GM23338 (cell line): Measurements from ENCODE around the gene RAB37. TPM values are rescaled to one million over a fixed set of nuclear protein-coding genes. Genes with fewer than 3 reads are reported as not detected.

Source experiments
- ATAC-seq: fragments of 200-7000 bp; cut with Tn5 transposase; 3 replicates; pipeline ENCODE4 v1.9.1; 2020
- DNase-seq: peaks from one replicate; pipeline ENCODE4 v3.0.0-alpha.2; 2015; ENCODE audit warnings: low spot score
- H2AFZ ChIP-seq: fragments of 200-600 bp; sonication (generic); 2 replicates; pipeline ENCODE4 v1.8.0; 2016; ENCODE audit warnings: antibody characterized with exemption, mild to moderate bottlenecking, moderate library complexity
- H3F3A ChIP-seq: fragments of 200-600 bp; sonication (generic); replicated peaks from 2 replicates; pipeline ENCODE4 v1.8.0; 2017; ENCODE audit warnings: antibody characterized with exemption, mixed run types, low read depth
- H3K27ac ChIP-seq: fragments of 200-600 bp; sonication (generic); 2 replicates; pipeline ENCODE4 v1.6.1; 2016; ENCODE audit warnings: low read depth
- H3K27me3 ChIP-seq: fragments of 200-600 bp; sonication (generic); 2 replicates; pipeline ENCODE4 v1.8.0; 2016; ENCODE audit warnings: mild to moderate bottlenecking, mixed run types, moderate library complexity; ENCODE audit not compliant: insufficient read depth
- H3K36me3 ChIP-seq: fragments of 200-600 bp; sonication (generic); 2 replicates; pipeline ENCODE4 v1.8.0; 2016; ENCODE audit warnings: mild to moderate bottlenecking; ENCODE audit not compliant: insufficient read depth
- H3K4me1 ChIP-seq: fragments of 200-600 bp; sonication (generic); 2 replicates; pipeline ENCODE4 v1.8.0; 2016; ENCODE audit warnings: mild to moderate bottlenecking, moderate library complexity; ENCODE audit not compliant: insufficient read depth
- H3K4me2 ChIP-seq: fragments of 200-600 bp; sonication (generic); 2 replicates; pipeline ENCODE4 v1.7.1; 2017; ENCODE audit warnings: mixed run types
- H3K4me3 ChIP-seq: fragments of 200-600 bp; sonication (generic); 2 replicates; pipeline ENCODE4 v1.6.1; 2016; ENCODE audit warnings: mixed run types
- H3K79me2 ChIP-seq: fragments of 200-600 bp; sonication (generic); replicated peaks from 2 replicates; pipeline ENCODE4 v1.8.0; 2017; ENCODE audit warnings: mild to moderate bottlenecking; ENCODE audit not compliant: insufficient read depth
- H3K9me2 ChIP-seq: fragments of 200-600 bp; sonication (generic); 2 replicates; pipeline ENCODE4 v1.8.0; 2017; ENCODE audit not compliant: insufficient read depth
- H4K20me1 ChIP-seq: fragments of 200-600 bp; sonication (generic); replicated peaks from 2 replicates; pipeline ENCODE4 v1.8.0; 2017; ENCODE audit warnings: mild to moderate bottlenecking; ENCODE audit not compliant: insufficient read depth
- H3K27ac Mint-ChIP-seq: 2 replicates; pipeline ENCODE4 v1.8.0; 2020; ENCODE audit warnings: inconsistent platforms, mild to moderate bottlenecking, moderate library complexity, mixed read lengths
- H3K27me3 Mint-ChIP-seq: 3 replicates; pipeline ENCODE4 v1.8.0; 2022; ENCODE audit warnings: low read depth, mild to moderate bottlenecking, moderate library complexity, mixed read lengths, inconsistent platforms; ENCODE audit not compliant: insufficient read depth, poor library complexity
- H3K36me3 Mint-ChIP-seq: 3 replicates; pipeline ENCODE4 v1.8.0; 2021; ENCODE audit warnings: low read depth, mild to moderate bottlenecking, inconsistent platforms, moderate library complexity, mixed read lengths
- H3K4me1 Mint-ChIP-seq: 3 replicates; pipeline ENCODE4 v1.8.0; 2020; ENCODE audit warnings: mild to moderate bottlenecking, inconsistent platforms, mixed read lengths
- H3K4me3 Mint-ChIP-seq: 3 replicates; pipeline ENCODE4 v1.8.0; 2021; ENCODE audit warnings: moderate library complexity, mild to moderate bottlenecking, inconsistent platforms, mixed read lengths
- H3K9me3 Mint-ChIP-seq: 3 replicates; pipeline ENCODE4 v1.8.0; 2020; ENCODE audit warnings: moderate library complexity, mild to moderate bottlenecking, inconsistent platforms, mixed read lengths
- CREB1 ChIP-seq: fragments of 250-450 bp; sonication (Bioruptor Pico); IDR thresholded peaks from 2 replicates; pipeline ENCODE4 v1.5.0; 2020; ENCODE audit warnings: low read depth, mild to moderate bottlenecking, moderate library complexity
- CTCF ChIP-seq, 2 experiments: fragments of 200-600 bp in 1 of 2; sonication (generic) in 1 of 2; conservative IDR thresholded peaks; 2 replicates each; pipeline versions ENCODE4 v1.5.1 to v1.6.1; 2016 to 2017; ENCODE audit warnings: antibody characterized with exemption in 2 of 2, low read depth in 2 of 2, mild to moderate bottlenecking in 2 of 2, moderate library complexity in 1 of 2
- ETS1 ChIP-seq: IDR thresholded peaks from 2 replicates; pipeline ENCODE4 v1.6.1; 2016; ENCODE audit warnings: antibody characterized with exemption
- EZH2 ChIP-seq: fragments of 200-600 bp; sonication (generic); IDR thresholded peaks from one replicate; pipeline ENCODE4 v1.8.0; 2017; ENCODE audit warnings: antibody characterized with exemption, mild to moderate bottlenecking, low read depth; ENCODE audit not compliant: unreplicated experiment
- EZH2phosphoT487 ChIP-seq: fragments of 200-600 bp; sonication (generic); IDR thresholded peaks from one replicate; pipeline ENCODE4 v1.8.1; 2018; ENCODE audit warnings: antibody characterized with exemption; ENCODE audit not compliant: unreplicated experiment
- JUNB ChIP-seq: IDR thresholded peaks from one replicate; pipeline ENCODE4 v1.6.1; 2016; ENCODE audit warnings: antibody characterized with exemption; ENCODE audit not compliant: unreplicated experiment
- NANOG ChIP-seq: IDR thresholded peaks from 2 replicates; pipeline ENCODE4 v1.6.1; 2016; ENCODE audit warnings: antibody characterized with exemption, borderline replicate concordance
- POLR2AphosphoS5 ChIP-seq: IDR thresholded peaks from 2 replicates; pipeline ENCODE4 v1.6.1; 2016; ENCODE audit warnings: antibody characterized with exemption, low read depth
- REST ChIP-seq: IDR thresholded peaks from one replicate; pipeline ENCODE4 v1.6.1; 2018; ENCODE audit warnings: antibody characterized with exemption; ENCODE audit not compliant: unreplicated experiment
- STAT1 ChIP-seq: IDR thresholded peaks from one replicate; pipeline ENCODE4 v1.6.1; 2016; ENCODE audit warnings: antibody characterized with exemption; ENCODE audit not compliant: unreplicated experiment
- ZNF114 ChIP-seq: fragments of 250-450 bp; sonication (Bioruptor Pico); IDR thresholded peaks from 2 replicates; pipeline ENCODE4 v1.5.0; 2020; ENCODE audit warnings: mild to moderate bottlenecking, moderate library complexity
- ZNF331 ChIP-seq: fragments of 250-450 bp; sonication (Bioruptor Pico); IDR thresholded peaks from 2 replicates; pipeline ENCODE4 v1.5.0; 2020; ENCODE audit warnings: low read depth, mild to moderate bottlenecking, moderate library complexity
- polyA plus RNA-seq: library from polyadenylated mRNA; unstranded; fragments of >200 nt; fragmentation: Nextera tagmentation; extraction: Ambion mirVana; gene quantifications from 2 replicates; pipeline ENCODE4 v1.2.1, GENCODE V29; 2016
- total RNA-seq: library from RNA; depleted of rRNA; stranded (reverse); fragments of >200 nt; shearing (Covaris generic); gene quantifications from 2 replicates; pipeline ENCODE4 v1.2.3, GENCODE V29; 2014
- TF ChIP-seq, protein P1 (sequence below): fragments of 250-450 bp; sonication (Bioruptor Pico); IDR thresholded peaks from 2 replicates; pipeline ENCODE4 v1.5.0; 2020; ENCODE audit warnings: mild to moderate bottlenecking, moderate library complexity

RAB37 gene
- total and polyA plus RNA-seq, 2 experiments from 2014 or later: 3.3 to 5.2 TPM

- ATAC-seq: no peak
Measured at GRCh38 chr17:74779948-74780400, 42.9 kb downstream of the RAB37 start.

More at GRCh38 chr17:74779948-74780400, 42.9 kb downstream of the RAB37 start:
- Histone ChIP-seq H4K20me1 (peaks cover 25% of the 10 kb centered on the region), H2AFZ (no peak overlapping the region), H3K27ac (no peak overlapping the region), H3K9me2 (no peaks in the 10 kb centered on the region), H3K27me3 (no peaks in the 10 kb centered on the region), H3K36me3 (no peaks in the 10 kb centered on the region), H3K4me2 (no peak overlapping the region), H3K4me1 (peaks cover 12% of the 10 kb centered on the region), H3F3A (peaks cover 4% of the 10 kb centered on the region), H3K79me2 (peaks cover 28% of the 10 kb centered on the region), H3K4me3 (no peak overlapping the region)
- Mint-ChIP-seq H3K4me3 (no peak overlapping the region), H3K36me3 (peaks cover 17% of the 10 kb centered on the region), H3K27me3 (peaks cover 21% of the 10 kb centered on the region), H3K27ac (no peak overlapping the region), H3K4me1 (peaks cover 31% of the 10 kb centered on the region), H3K9me3 (no peaks in the 10 kb centered on the region)
- TF ChIP-seq ZNF114 (CRISPR knock-in tag) (no peak), STAT1 (no peak), ZNF331 (CRISPR knock-in tag) (no peak), CTCF (conservative IDR thresholded peaks at IDR 0.05; ENCODE audit: low read depth in 2 of 2) (no peak), POLR2AphosphoS5 (no peak), EZH2 (no peak), JUNB (no peak), REST (no peak), NANOG (no peak), CREB1 (CRISPR knock-in tag) (no peak), EZH2phosphoT487 (no peak), ETS1 (no peak)
- TF ChIP-seq, protein P1, sequence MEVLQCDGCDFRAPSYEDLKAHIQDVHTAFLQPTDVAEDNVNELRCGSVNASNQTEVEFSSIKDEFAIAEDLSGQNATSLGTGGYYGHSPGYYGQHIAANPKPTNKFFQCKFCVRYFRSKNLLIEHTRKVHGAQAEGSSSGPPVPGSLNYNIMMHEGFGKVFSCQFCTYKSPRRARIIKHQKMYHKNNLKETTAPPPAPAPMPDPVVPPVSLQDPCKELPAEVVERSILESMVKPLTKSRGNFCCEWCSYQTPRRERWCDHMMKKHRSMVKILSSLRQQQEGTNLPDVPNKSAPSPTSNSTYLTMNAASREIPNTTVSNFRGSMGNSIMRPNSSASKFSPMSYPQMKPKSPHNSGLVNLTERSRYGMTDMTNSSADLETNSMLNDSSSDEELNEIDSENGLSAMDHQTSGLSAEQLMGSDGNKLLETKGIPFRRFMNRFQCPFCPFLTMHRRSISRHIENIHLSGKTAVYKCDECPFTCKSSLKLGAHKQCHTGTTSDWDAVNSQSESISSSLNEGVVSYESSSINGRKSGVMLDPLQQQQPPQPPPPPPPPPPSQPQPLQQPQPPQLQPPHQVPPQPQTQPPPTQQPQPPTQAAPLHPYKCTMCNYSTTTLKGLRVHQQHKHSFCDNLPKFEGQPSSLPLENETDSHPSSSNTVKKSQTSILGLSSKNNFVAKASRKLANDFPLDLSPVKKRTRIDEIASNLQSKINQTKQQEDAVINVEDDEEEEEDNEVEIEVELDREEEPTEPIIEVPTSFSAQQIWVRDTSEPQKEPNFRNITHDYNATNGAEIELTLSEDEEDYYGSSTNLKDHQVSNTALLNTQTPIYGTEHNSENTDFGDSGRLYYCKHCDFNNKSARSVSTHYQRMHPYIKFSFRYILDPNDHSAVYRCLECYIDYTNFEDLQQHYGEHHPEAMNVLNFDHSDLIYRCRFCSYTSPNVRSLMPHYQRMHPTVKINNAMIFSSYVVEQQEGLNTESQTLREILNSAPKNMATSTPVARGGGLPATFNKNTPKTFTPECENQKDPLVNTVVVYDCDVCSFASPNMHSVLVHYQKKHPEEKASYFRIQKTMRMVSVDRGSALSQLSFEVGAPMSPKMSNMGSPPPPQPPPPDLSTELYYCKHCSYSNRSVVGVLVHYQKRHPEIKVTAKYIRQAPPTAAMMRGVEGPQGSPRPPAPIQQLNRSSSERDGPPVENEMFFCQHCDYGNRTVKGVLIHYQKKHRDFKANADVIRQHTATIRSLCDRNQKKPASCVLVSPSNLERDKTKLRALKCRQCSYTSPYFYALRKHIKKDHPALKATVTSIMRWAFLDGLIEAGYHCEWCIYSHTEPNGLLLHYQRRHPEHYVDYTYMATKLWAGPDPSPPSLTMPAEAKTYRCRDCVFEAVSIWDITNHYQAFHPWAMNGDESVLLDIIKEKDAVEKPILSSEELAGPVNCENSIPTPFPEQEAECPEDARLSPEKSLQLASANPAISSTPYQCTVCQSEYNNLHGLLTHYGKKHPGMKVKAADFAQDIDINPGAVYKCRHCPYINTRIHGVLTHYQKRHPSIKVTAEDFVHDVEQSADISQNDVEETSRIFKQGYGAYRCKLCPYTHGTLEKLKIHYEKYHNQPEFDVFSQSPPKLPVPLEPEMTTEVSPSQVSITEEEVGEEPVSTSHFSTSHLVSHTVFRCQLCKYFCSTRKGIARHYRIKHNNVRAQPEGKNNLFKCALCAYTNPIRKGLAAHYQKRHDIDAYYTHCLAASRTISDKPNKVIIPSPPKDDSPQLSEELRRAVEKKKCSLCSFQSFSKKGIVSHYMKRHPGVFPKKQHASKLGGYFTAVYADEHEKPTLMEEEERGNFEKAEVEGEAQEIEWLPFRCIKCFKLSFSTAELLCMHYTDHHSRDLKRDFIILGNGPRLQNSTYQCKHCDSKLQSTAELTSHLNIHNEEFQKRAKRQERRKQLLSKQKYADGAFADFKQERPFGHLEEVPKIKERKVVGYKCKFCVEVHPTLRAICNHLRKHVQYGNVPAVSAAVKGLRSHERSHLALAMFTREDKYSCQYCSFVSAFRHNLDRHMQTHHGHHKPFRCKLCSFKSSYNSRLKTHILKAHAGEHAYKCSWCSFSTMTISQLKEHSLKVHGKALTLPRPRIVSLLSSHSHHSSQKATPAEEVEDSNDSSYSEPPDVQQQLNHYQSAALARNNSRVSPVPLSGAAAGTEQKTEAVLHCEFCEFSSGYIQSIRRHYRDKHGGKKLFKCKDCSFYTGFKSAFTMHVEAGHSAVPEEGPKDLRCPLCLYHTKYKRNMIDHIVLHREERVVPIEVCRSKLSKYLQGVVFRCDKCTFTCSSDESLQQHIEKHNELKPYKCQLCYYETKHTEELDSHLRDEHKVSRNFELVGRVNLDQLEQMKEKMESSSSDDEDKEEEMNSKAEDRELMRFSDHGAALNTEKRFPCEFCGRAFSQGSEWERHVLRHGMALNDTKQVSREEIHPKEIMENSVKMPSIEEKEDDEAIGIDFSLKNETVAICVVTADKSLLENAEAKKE (CRISPR knock-in tag): no peak
- DNase-seq: no peak
